Head of caudate nucleus (tissue), 42 donors: ENCODE measurements around the gene PPP4R2.
"Not testable (repeated sequence)": the region's sequence is repeated elsewhere in the genome, so short reads cannot be mapped to it uniquely, and the experiment has no call there.

ENCODE experiments used
- DNase-seq, 42 donors: peaks; one replicate each; pipeline versions ENCODE4 v3.0.0 to v3.0.0-alpha.2; 2020 to 2021; ENCODE audit warnings: mixed read lengths in 7 of 42
- intact Hi-C: fragments of 100-400 bp; cut with DNase I; formaldehyde crosslinking; loops from one replicate; pipeline ENCODE4 v1.15.0; 2022

Gene PPP4R2

GRCh38 chr3:73055583-73055982, 59.0 kb downstream of the PPP4R2 start:
- DNase-seq = no peak
- intact Hi-C loops = loop anchor here (10.0 kb wide), 1 partner anchor 61 kb away; the partner anchor contains the start of gene PPP4R2

DNA sequence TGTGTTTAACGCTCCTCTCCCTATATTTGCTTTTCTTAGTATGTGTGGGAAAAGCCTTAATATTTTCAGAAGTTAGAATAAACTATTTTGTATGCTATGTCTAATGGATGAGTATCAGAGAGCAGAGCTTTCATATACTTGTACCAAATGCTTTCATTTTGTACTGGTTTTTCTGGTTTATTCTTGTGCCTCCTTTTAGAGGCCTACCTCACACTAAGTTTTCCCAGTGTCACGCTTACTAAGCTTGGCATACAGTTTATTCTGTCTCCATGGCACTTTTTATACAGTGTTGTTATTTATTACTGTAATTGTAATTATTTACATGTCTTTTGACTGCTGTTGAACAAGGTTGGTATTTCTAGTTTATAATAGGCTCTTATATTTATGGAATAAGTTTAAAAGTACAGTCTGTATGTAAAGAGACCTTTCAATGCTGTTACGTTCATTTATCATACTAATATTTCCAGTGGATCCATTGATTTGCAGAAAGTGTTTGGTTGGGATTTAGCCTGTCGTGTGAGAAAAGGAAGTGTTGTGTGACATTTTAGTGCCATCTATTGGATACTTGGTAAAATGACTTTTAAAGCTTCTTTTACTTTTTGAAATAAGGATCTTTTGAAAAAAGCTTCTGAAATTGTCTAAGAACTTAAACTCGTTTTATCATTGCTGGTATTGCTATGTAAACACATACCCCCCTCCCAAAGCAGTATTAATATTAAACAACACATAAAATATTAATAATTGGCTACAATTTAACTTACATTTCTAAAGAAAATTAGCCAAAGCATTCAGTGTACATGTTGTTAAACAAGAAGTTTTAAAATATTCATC, 59.6 kb downstream of the PPP4R2 start:
- intact Hi-C loops = loop anchor here (2.0 to 10.0 kb wide), 2 partner anchors 61 to 117 kb away; partner anchors contain the start of gene PPP4R2
- peak in 1 of 42 donors; percentile 15 for DNase-seq

- DNase-seq = no peak
- intact Hi-C loops = loop anchor here (2.0 to 10.0 kb wide), 2 partner anchors 62 to 118 kb away; partner anchors contain the start of gene PPP4R2
These were observed 60.2 kb downstream of the PPP4R2 start for GRCh38 chr3:73056845-73057150.

- intact Hi-C loops = no loop called here
- DNase-seq = no peak
These were observed 63.7 kb downstream of the PPP4R2 start for GRCh38 chr3:73060302-73060723.

GRCh38 chr3:73061416-73061815, 64.8 kb downstream of the PPP4R2 start, which contains the start of gene EBLN2:
Gene EBLN2 (plus strand): TSS chr3:73061659. CDS start chr3:73062082, 423 bp downstream.
- intact Hi-C loops = no loop called here

DNA sequence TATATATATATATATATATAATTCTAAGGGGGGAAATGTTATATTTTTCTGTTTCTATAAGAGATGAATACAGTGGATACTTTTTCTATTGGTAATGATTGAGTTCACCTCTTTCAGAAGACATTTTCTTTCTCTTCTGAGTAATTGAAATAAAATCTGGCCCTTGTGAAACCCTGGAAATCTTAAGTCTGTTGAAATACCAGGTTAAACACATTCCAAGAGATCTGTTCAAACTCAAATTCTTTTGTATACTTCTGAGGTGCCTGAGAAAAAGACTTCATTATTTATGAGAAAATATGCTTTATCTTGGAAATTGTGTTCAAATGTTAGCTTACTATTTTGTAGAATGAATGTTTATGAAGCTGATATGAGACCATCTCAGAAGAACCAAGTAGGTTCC, 69.6 kb downstream of the PPP4R2 start:
- DNase-seq, intact Hi-C loops: not testable (repeated sequence)

More at GRCh38 chr3:73061416-73061815, 64.8 kb downstream of the PPP4R2 start, which contains the start of gene EBLN2:
- DNase-seq = no peak

DNA sequence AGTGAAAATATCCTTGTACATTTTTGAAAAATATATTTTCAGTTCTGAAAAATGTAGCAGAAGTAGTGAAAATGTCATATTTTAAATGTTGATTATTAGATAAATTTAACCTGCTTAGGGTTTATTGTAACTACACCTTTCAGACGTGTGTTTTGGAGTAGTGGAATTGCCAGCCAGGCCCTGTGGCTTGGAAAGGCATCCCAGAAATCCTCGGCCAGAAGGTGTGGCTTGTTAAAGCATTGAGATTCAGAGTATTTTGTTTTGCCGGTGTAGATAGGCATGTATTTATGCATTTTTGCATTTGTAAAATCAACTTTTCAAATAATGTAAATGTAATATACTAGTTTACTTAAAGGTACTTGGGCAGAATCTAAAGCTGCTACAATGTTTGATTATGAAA, 71.8 kb downstream of the PPP4R2 start:
- no peak for DNase-seq
- intact Hi-C loops = no loop called here

- DNase-seq = no peak
- intact Hi-C loops = no loop called here
These were observed 72.6 kb downstream of the PPP4R2 start for GRCh38 chr3:73069187-73069586.

GRCh38 chr3:73069775-73070444, 73.3 kb downstream of the PPP4R2 start:
- DNase-seq = no peak
- intact Hi-C loops = no loop called here

DNA sequence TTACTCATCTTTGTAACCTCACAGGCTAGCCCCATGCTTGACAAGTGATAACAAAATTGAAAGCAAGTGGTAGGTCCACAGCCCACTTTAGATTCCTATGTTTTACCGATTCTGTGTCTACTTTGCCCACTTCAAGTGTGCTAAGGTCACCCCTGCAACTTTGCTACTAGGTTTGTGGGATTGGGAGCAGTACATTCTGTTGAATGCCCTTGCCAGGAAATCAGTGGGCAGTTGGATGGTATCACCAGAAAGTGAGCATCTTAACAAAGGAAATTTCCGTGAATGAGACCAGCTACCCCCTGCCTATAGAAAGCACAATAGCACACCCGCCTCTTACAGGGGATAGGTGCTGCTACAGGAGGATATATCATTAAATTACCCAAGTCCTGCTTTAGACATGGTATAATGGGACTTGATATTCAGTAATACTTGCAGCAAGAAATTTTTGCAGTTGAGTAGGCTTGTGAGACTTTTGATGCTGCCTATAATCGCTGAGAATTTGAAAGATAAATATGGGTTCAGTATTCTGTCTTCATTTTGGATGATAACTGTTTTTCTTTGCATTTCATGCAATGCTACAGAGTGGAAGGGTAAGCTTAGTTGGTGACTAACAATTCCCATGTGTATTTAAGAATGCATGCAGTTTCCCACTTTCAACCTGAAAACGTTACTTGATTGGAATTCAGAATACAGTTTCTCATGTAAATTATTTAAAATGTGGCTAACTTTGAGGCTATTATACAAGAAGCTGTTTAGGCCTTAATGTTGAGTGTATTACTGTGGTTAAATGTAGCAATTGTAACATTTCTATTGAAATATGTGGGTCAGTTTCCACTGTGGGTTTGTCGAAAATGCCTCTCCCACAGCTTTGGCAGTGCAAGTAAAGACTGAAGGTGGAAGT, 74.3 kb downstream of the PPP4R2 start:
- intact Hi-C loops = no loop called here
- no peak for DNase-seq

- DNase-seq = no peak
- intact Hi-C loops = no loop called here
These were observed 75.3 kb downstream of the PPP4R2 start for GRCh38 chr3:73071952-73072351.

DNA sequence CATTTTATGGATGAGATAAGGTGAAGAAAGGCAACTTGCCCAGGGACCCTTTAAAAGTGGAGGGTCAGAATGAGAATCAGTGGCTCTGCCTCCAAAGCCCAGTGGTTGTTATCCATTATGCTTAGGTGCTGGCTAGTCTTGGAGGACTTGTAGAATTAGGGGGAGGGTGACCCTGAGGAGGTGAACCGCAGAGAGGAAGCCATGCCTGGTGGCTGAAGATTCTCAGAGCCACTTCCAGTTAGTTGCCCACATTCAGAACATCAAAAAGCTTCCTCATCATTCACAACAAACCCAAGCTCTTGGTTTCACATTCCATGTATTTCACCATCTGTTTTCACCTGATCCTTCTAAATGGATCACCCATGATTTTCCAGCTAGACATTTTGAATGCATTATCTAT, 76.0 kb downstream of the PPP4R2 start:
- intact Hi-C loops = no loop called here
- no peak for DNase-seq

DNA sequence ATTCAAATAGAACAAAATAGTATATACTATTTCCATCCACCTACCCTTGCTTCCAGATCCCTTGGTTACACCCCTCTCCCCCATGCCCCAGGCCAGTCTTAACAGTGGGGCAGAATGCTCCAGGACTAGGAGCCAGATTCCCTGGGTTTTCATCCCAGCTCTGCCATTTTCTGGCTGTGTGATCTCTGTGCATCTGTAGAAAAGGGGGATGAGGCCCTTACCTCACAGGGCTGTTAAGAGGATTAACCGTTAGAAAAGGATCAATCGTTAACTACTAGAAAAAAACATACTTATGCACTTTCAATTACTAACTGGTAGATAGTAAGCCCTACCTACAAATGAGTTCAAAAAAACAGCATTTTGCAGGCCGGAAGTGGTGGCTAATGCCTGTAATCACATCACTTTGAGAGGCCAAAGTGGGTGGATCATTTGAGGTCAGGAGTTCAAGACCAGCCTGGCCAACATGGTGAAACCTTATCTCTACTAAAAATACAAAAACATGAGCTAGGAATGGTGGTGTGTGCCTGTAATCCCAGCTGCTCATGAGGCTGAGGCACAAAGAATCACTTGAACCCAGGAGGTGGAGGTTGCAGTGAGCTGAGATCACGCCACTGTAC, 76.6 kb downstream of the PPP4R2 start:
- intact Hi-C loops = no loop called here
- no peak for DNase-seq

DNA sequence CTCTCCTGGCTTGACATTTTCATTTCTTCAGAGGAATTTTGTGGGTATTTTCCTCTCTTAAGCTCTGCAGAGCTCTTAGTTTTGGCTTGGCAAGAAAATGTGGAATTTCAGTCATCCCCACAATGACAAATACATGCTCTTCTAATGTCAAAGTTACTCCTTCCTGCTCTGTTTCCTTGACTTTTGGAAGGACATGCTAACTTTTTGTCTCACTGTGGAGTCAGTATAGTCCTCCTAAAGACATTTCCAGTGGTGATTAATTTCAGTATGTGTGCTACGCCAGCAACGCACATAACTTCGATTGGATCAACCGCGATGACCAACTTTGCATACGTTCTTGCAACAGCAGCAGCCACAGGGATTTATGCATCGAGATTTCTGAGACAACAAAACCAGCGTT, 78.2 kb downstream of the PPP4R2 start:
- intact Hi-C loops = no loop called here
- no peak for DNase-seq

DNA sequence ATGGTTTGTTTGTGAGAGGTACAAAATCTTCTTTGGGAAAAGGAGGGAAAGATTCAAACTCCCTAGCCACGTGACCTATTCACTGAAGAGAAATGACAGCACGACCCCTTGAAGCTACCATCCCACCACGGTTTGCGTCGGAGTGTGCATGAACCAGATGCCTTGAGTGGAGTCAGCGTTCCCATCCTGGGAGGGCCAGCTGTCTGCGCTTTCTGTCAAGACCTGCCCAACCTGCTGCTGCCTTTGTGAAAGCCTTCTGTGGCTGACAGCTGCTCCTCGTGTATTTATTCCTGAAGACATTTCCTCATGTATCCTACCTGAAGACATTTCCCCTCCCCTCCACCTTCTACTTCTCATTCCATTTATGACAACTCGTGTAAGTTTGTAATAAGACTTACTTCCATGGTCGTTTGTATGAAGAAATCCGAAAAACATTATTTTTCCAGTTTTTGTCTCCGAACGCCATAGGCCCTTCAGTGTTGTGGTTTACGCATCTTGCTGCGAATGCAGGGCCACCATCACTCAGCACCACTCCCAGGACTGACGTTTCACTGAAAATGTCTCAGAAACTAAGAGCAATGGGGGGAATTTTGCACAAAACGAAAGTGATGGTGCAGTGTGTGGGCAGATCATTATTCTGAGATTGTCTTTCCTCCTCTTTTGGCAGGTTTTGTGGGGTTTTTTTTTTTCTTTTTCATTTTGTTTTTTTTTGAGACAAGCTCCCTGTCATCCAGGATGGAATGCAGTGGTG, 83.8 kb downstream of the PPP4R2 start:
- DNase-seq = peak in 8 of 42 donors; percentile 14 to 30 (median 22)
- intact Hi-C loops = loop anchor here (10.0 kb wide), 1 partner anchor 236 kb away; the partner anchor contains the start of gene SHQ1

DNA sequence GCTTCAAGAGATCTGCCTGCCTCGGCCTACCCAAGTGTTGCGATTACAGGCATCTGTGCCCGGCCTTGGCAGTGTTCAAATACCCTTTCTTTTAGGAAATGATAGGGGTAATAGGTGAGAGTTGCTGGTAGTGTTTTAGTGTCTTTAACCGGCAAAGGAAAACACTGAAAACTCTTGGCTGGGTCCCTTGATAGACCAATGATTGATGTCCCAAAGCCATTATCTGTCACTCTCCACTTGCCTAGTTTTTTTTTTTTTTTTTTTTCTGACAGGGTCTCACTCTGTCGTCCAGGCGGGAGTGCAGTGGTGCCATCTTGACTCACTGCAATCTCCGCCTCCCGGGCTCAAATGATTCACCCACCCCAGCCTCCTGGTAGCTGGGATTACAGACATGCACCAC, 84.5 kb downstream of the PPP4R2 start:
- intact Hi-C loops = loop anchor here (10.0 kb wide), 1 partner anchor 236 kb away; the partner anchor contains the start of gene SHQ1
- DNase-seq = no peak

- intact Hi-C loops = loop anchor here (10.0 kb wide), 1 partner anchor 239 kb away; the partner anchor contains the start of gene SHQ1
These were observed 87.6 kb downstream of the PPP4R2 start for GRCh38 chr3:73084170-73084569.

DNA sequence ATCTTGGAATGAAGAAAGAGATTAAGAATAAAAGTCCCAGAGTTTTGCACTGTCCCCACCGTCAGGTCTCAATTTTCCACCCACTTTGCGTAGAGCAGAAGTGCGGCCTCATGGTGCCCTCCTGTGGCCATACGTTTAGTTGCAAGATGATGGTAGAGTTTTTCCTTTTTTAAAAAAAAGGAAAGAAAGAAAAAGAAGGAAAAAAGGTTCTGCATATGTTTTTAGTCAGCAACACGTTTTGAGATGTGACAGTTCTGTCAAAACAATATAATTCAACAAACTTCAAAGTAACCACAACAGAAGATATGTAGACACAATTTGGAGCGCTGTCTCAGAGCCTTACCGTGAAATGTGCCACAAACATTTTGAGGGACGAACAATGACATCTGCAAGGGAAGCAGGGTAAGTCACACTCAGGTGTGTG, 89.5 kb downstream of the PPP4R2 start:
- intact Hi-C loops = loop anchor here (10.0 kb wide), 1 partner anchor 241 kb away; the partner anchor contains the start of gene SHQ1
- peak in 41 of 42 donors; percentile 19 to 85 (median 58) for DNase-seq

More at GRCh38 chr3:73084170-73084569, 87.6 kb downstream of the PPP4R2 start:
- DNase-seq = no peak
